ENCODE results near the gene USP6.
A peak's percentile ranks its signal among the peaks of the same experiment; 100 is the strongest.

Gene USP6

DNA sequence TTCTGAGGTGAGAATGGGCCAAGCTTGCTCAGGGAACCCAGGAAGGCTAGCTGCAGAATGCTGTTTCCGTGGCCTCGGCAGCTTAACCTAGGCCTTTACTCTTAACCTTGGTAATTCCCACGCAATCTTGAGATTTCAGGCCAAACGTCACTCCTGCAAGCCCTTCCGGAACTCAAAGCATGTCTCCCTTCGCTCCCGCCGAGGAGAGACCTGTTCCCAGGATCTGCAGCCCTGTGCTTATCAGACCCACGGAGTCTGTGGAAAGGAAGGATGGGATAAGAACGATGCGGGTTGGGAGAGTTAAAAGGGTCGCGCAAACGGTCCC is 38.1 kb upstream of the USP6 start:
- Histone ChIP-seq H2AFZ (peak overlapping the region; percentile 100), H3K27ac (peak overlapping the region; percentile 86), H3K4me3 (ENCODE audit: low read depth, low read length) (peak overlapping the region; percentile 99), H3K9me3 (ENCODE audit: control insufficient read depth, low read length) (no peaks in the 10 kb centered on the region), H3K27me3 (ENCODE audit: control insufficient read depth, insufficient read depth, low read length) (no peaks in the 10 kb centered on the region), H3K4me2 (ENCODE audit: low read length) (peak overlapping the region; percentile 85), H3K4me1 (peaks cover 5% of the 10 kb centered on the region), H3K36me3 (ENCODE audit: control insufficient read depth, insufficient read depth, low read length) (no peaks in the 10 kb centered on the region), H3K79me2 (peaks cover 5% of the 10 kb centered on the region), H3K9ac (no peak overlapping the region)
- TF ChIP-seq, protein P1, sequence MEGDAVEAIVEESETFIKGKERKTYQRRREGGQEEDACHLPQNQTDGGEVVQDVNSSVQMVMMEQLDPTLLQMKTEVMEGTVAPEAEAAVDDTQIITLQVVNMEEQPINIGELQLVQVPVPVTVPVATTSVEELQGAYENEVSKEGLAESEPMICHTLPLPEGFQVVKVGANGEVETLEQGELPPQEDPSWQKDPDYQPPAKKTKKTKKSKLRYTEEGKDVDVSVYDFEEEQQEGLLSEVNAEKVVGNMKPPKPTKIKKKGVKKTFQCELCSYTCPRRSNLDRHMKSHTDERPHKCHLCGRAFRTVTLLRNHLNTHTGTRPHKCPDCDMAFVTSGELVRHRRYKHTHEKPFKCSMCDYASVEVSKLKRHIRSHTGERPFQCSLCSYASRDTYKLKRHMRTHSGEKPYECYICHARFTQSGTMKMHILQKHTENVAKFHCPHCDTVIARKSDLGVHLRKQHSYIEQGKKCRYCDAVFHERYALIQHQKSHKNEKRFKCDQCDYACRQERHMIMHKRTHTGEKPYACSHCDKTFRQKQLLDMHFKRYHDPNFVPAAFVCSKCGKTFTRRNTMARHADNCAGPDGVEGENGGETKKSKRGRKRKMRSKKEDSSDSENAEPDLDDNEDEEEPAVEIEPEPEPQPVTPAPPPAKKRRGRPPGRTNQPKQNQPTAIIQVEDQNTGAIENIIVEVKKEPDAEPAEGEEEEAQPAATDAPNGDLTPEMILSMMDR (IDR thresholded peaks at IDR 0.05), result no peak

DNA sequence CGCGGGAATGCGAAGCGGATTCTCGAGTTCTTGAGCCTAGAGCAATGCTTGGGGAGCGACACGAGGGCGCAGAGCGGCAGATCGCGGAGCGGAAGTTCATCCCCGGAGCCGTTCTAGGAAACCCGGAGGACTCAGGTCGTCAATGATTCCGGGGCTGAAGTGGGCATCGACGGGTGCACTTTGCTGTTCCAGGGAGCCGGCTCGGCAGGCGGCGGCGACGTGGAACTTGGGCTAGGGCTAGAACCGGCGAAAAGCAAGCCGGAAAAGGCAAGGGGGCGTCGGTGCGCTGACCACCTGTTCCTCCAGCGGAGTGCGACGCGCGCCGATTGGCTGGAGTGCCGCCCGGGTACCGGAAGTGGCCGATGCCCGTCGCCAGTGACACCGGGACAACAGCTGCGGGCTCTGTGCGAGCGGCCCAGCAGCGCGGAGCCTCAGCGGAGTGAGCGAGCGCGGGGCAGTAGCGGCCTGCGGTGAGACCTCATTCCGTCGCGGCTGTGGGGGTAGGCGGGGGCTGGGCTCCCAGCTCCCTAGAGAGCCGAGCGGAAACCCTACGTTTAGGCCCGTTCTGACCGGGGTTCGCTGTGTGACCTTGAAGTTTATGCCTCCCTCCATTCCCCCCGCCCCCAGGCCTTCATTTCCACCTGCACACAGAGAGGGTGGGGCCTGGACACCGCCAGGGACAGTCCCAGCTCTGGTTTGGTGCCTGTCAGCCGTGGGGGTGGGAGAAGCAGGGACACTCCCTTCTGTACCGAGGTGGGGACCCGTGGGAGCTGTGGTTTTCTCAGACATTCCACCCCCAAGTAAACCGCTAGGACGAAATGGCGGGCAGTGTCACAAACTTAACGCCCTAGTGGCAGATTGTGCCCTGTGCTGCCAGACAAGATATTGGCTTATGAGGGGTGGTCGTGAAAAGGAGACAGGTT is 37.5 kb upstream of the USP6 start, which contains the start of gene ZFP3:
ZFP3 (plus strand) TSS at position 362 of the 923 bp plus-strand sequence. CDS start 13,038 bp downstream, outside the sequence.
- TF ChIP-seq, protein P1 (IDR thresholded peaks at IDR 0.05), result peak; percentile 13
- Histone ChIP-seq H3K4me2 (ENCODE audit: low read length) (peak within 1 kb of the TSS; percentile 85), H3K9me3 (ENCODE audit: control insufficient read depth, low read length) (no peaks in the 10 kb centered on the region), H2AFZ (peak within 1 kb of the TSS; percentile 100), H3K4me3 (ENCODE audit: low read depth, low read length) (peak within 1 kb of the TSS; percentile 99), H3K4me1 (peaks cover 5% of the 10 kb centered on the region), H3K9ac (peak within 1 kb of the TSS; percentile 17), H3K79me2 (peaks cover 5% of the 10 kb centered on the region), H3K36me3 (ENCODE audit: control insufficient read depth, insufficient read depth, low read length) (no peaks in the 10 kb centered on the region), H3K27me3 (ENCODE audit: control insufficient read depth, insufficient read depth, low read length) (no peaks in the 10 kb centered on the region), H3K27ac (peak within 1 kb of the TSS; percentile 86)

DNA sequence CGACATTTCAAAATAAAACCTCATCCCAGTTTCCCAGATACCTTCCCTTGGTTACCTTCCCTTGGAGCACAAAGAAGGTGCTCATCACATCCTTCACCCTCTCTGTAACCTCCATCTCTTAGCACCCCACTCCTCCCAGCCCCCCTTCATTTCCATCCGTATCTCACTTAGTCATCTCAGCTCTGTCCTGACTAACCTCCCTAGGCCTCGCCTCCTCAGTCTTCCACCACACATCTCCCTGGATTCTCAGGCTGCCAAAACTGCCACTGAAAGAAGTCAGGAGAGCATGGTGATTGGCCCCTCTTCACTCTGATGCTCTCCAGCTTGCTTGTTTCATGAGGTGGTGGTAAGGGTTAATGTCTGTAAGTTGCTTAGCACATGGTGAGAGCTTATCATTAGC is 35.2 kb upstream of the USP6 start:
- Histone ChIP-seq H3K4me1 (peaks cover 5% of the 10 kb centered on the region), H3K9me3 (ENCODE audit: control insufficient read depth, low read length) (no peaks in the 10 kb centered on the region), H3K27ac (no peak overlapping the region), H3K4me3 (ENCODE audit: low read depth, low read length) (no peak overlapping the region), H3K27me3 (ENCODE audit: control insufficient read depth, insufficient read depth, low read length) (no peaks in the 10 kb centered on the region), H3K36me3 (ENCODE audit: control insufficient read depth, insufficient read depth, low read length) (no peaks in the 10 kb centered on the region), H3K9ac (no peak overlapping the region), H3K4me2 (ENCODE audit: low read length) (no peak overlapping the region), H3K79me2 (peaks cover 5% of the 10 kb centered on the region), H2AFZ (no peak overlapping the region)
- TF ChIP-seq, protein P1 (IDR thresholded peaks at IDR 0.05), result no peak

DNA sequence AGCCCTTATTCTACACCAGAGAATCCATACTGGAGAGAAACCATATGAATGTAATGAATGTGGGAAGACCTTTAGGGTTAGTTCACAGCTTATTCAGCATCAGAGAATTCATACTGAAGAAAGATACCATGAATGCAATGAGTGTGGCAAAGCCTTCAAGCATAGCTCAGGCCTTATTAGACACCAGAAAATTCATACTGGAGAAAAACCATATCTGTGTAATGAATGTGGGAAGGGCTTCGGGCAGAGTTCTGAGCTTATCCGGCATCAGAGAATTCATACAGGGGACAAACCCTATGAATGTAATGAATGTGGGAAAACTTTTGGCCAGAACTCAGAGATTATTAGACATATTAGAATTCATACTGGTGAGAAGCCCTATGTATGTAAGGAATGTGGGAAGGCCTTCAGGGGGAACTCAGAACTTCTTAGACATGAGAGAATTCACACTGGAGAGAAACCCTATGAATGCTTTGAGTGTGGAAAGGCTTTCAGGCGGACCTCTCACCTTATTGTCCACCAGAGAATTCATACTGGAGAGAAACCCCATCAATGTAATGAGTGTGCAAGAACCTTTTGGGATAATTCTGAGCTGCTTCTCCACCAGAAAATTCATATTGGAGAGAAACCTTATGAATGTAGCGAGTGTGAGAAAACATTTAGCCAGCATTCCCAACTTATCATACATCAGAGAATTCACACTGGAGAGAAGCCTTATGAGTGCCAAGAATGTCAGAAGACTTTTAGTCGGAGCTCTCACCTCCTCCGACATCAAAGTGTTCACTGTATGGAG is 23.4 kb upstream of the USP6 start:
- TF ChIP-seq, protein P1 (IDR thresholded peaks at IDR 0.05), result no peak
- Histone ChIP-seq H3K79me2 (no peaks in the 10 kb centered on the region), H2AFZ (no peak overlapping the region), H3K27me3 (ENCODE audit: control insufficient read depth, insufficient read depth, low read length) (no peaks in the 10 kb centered on the region), H3K4me3 (ENCODE audit: low read depth, low read length) (no peak overlapping the region), H3K9ac (no peak overlapping the region), H3K4me2 (ENCODE audit: low read length) (no peak overlapping the region), H3K4me1 (no peaks in the 10 kb centered on the region), H3K9me3 (ENCODE audit: control insufficient read depth, low read length) (peaks cover 25% of the 10 kb centered on the region), H3K36me3 (ENCODE audit: control insufficient read depth, insufficient read depth, low read length) (peaks cover 31% of the 10 kb centered on the region), H3K27ac (no peak overlapping the region)

All from parathyroid adenoma (tissue), 2 donors.